Loucy (cell line): ENCODE data around the gene PRPF18.

Experiments used
- H2AFZ ChIP-seq: fragments of 200-600 bp; sonication (generic); 2 replicates; pipeline ENCODE4 v1.6.0; 2016; ENCODE audit warnings: antibody characterized with exemption, mild to moderate bottlenecking, low read length, moderate library complexity
- H3F3A ChIP-seq: fragments of 200-600 bp; 2 replicates; pipeline ENCODE4 v1.6.0; 2016; ENCODE audit warnings: antibody characterized with exemption, low read depth, mild to moderate bottlenecking
- H3K27me3 ChIP-seq: fragments of 200-600 bp; sonication (generic); 2 replicates; pipeline ENCODE4 v1.6.1; 2014; ENCODE audit warnings: low read length, mild to moderate bottlenecking; ENCODE audit not compliant: insufficient read depth, poor library complexity, severe bottlenecking
- H3K36me3 ChIP-seq: fragments of 200-600 bp; sonication (generic); 2 replicates; pipeline ENCODE4 v1.6.1; 2016; ENCODE audit warnings: low read length; ENCODE audit not compliant: insufficient read depth
- H3K4me1 ChIP-seq: fragments of 200-600 bp; sonication (generic); 2 replicates; pipeline ENCODE4 v1.5.1; 2014; ENCODE audit warnings: low read length, mild to moderate bottlenecking; ENCODE audit not compliant: insufficient read depth, poor library complexity, severe bottlenecking
- H3K4me2 ChIP-seq: fragments of 200-600 bp; sonication (generic); 2 replicates; pipeline ENCODE4 v1.6.0; 2014; ENCODE audit warnings: antibody characterized with exemption, low read length, low read depth, mild to moderate bottlenecking; ENCODE audit not compliant: poor library complexity, severe bottlenecking
- H3K4me3 ChIP-seq: fragments of 200-600 bp; sonication (generic); 2 replicates; pipeline ENCODE4 v1.5.1; 2014; ENCODE audit warnings: low read length, mild to moderate bottlenecking, mixed read lengths; ENCODE audit not compliant: poor library complexity, severe bottlenecking
- H3K79me2 ChIP-seq: fragments of 200-600 bp; sonication (generic); 2 replicates; pipeline ENCODE4 v1.6.1; 2014; ENCODE audit warnings: low read length; ENCODE audit not compliant: insufficient read depth
- H3K9ac ChIP-seq: fragments of 200-600 bp; sonication (generic); 2 replicates; pipeline ENCODE4 v1.6.0; 2014; ENCODE audit warnings: mild to moderate bottlenecking, low read depth, low read length, moderate library complexity; ENCODE audit not compliant: poor library complexity, severe bottlenecking
- H3K9me2 ChIP-seq: fragments of 200-600 bp; sonication (generic); replicated peaks from 2 replicates; pipeline ENCODE4 v1.6.1; 2016; ENCODE audit warnings: low read depth, low read length, mixed read lengths
- H3K9me3 ChIP-seq: fragments of 200-600 bp; sonication (generic); 2 replicates; pipeline ENCODE4 v1.6.1; 2014; ENCODE audit warnings: mild to moderate bottlenecking, antibody characterized with exemption, low read length, low read depth; ENCODE audit not compliant: insufficient read depth
- H4K20me1 ChIP-seq: fragments of 200-600 bp; sonication (generic); 2 replicates; pipeline ENCODE4 v1.6.0; 2014; ENCODE audit warnings: antibody characterized with exemption, low read length, mild to moderate bottlenecking; ENCODE audit not compliant: insufficient read depth, poor library complexity, severe bottlenecking
- CTCF ChIP-seq: fragments of 200-600 bp; sonication (generic); conservative IDR thresholded peaks from 2 replicates; pipeline ENCODE4 v1.5.1; 2014; ENCODE audit warnings: mild to moderate bottlenecking, antibody characterized with exemption, low read length
- EZH2phosphoT487 ChIP-seq: fragments of 200-600 bp; IDR thresholded peaks from 2 replicates; pipeline ENCODE4 v1.6.1; 2018; ENCODE audit warnings: antibody characterized with exemption, mild to moderate bottlenecking, moderate library complexity, borderline replicate concordance

Gene PRPF18

GRCh38 chr10:13671904-13672303 is 85.1 kb downstream of the PRPF18 start:
- H3K9me3 ChIP-seq: no peaks in the 10 kb centered on the region
- no peaks in the 10 kb centered on the region for H3K4me1 ChIP-seq
- H3K27me3 ChIP-seq: no peaks in the 10 kb centered on the region
- H3K79me2 ChIP-seq: no peaks in the 10 kb centered on the region
- H4K20me1 ChIP-seq: no peaks in the 10 kb centered on the region
- no peaks in the 10 kb centered on the region for H3K36me3 ChIP-seq
- no peaks in the 10 kb centered on the region for H3K9me2 ChIP-seq
- no peaks in the 10 kb centered on the region for H3F3A ChIP-seq
- no peak overlapping the region for H2AFZ ChIP-seq
- H3K4me2 ChIP-seq: no peak overlapping the region
- H3K9ac ChIP-seq: no peak overlapping the region
- TF ChIP-seq EZH2phosphoT487 (no peak), CTCF (no peak)
- no peak overlapping the region for H3K4me3 ChIP-seq

- TF ChIP-seq EZH2phosphoT487: no peak
- TF ChIP-seq CTCF: no peak
- Histone ChIP-seq H3K9me2 (no peaks in the 10 kb centered on the region), H3K9ac (no peak overlapping the region)
Observed at GRCh38 chr10:13672548-13672947, 85.8 kb downstream of the PRPF18 start.

GRCh38 chr10:13673156-13673555 is 86.4 kb downstream of the PRPF18 start:
- no peaks in the 10 kb centered on the region for H3K79me2 ChIP-seq
- H3K4me1 ChIP-seq: no peaks in the 10 kb centered on the region
- no peak for TF ChIP-seq EZH2phosphoT487
- TF ChIP-seq CTCF: no peak
- H3K27me3 ChIP-seq: no peaks in the 10 kb centered on the region
- H2AFZ ChIP-seq: no peak overlapping the region
- no peaks in the 10 kb centered on the region for H3K9me3 ChIP-seq
- H3K9ac ChIP-seq: no peak overlapping the region
- no peak overlapping the region for H3K4me3 ChIP-seq
- H4K20me1 ChIP-seq: no peaks in the 10 kb centered on the region
- no peak overlapping the region for H3K4me2 ChIP-seq
- H3K9me2 ChIP-seq: no peaks in the 10 kb centered on the region
- no peaks in the 10 kb centered on the region for H3K36me3 ChIP-seq
- no peaks in the 10 kb centered on the region for H3F3A ChIP-seq

More at GRCh38 chr10:13672548-13672947, 85.8 kb downstream of the PRPF18 start:
- Histone ChIP-seq H3K9me3 (no peaks in the 10 kb centered on the region), H3K79me2 (no peaks in the 10 kb centered on the region), H2AFZ (no peak overlapping the region), H3K4me1 (no peaks in the 10 kb centered on the region), H3K27me3 (no peaks in the 10 kb centered on the region), H3F3A (no peaks in the 10 kb centered on the region), H4K20me1 (no peaks in the 10 kb centered on the region), H3K4me2 (no peak overlapping the region), H3K36me3 (no peaks in the 10 kb centered on the region), H3K4me3 (no peak overlapping the region)
